ENCODE results near the gene FBXO5.

DNA sequence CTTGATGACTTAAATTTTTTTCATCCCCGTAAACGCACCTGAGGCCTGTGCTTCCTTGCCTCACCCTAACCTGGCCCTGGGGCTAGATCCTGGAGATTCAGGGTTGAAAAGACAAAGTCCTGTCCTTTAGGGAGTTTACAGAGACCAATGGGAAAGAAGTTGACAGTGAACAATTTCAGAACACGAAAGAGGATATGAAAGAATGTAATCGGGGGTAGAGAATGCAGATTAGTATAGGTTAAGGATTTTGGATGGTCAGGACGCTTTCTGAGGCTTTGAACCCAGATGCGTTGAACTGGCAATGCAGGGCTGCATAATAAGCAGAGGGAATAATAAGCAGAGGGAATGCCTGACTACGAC lies 1.7 kb upstream of the FBXO5 start:
- TF ChIP-seq, protein P1, sequence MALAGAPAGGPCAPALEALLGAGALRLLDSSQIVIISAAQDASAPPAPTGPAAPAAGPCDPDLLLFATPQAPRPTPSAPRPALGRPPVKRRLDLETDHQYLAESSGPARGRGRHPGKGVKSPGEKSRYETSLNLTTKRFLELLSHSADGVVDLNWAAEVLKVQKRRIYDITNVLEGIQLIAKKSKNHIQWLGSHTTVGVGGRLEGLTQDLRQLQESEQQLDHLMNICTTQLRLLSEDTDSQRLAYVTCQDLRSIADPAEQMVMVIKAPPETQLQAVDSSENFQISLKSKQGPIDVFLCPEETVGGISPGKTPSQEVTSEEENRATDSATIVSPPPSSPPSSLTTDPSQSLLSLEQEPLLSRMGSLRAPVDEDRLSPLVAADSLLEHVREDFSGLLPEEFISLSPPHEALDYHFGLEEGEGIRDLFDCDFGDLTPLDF (CRISPR knock-in tag; IDR thresholded peaks at IDR 0.05) = no peak
- TF ChIP-seq, protein P2, sequence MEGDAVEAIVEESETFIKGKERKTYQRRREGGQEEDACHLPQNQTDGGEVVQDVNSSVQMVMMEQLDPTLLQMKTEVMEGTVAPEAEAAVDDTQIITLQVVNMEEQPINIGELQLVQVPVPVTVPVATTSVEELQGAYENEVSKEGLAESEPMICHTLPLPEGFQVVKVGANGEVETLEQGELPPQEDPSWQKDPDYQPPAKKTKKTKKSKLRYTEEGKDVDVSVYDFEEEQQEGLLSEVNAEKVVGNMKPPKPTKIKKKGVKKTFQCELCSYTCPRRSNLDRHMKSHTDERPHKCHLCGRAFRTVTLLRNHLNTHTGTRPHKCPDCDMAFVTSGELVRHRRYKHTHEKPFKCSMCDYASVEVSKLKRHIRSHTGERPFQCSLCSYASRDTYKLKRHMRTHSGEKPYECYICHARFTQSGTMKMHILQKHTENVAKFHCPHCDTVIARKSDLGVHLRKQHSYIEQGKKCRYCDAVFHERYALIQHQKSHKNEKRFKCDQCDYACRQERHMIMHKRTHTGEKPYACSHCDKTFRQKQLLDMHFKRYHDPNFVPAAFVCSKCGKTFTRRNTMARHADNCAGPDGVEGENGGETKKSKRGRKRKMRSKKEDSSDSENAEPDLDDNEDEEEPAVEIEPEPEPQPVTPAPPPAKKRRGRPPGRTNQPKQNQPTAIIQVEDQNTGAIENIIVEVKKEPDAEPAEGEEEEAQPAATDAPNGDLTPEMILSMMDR (IDR thresholded peaks at IDR 0.05) = no peak
- TF ChIP-seq, protein P3, sequence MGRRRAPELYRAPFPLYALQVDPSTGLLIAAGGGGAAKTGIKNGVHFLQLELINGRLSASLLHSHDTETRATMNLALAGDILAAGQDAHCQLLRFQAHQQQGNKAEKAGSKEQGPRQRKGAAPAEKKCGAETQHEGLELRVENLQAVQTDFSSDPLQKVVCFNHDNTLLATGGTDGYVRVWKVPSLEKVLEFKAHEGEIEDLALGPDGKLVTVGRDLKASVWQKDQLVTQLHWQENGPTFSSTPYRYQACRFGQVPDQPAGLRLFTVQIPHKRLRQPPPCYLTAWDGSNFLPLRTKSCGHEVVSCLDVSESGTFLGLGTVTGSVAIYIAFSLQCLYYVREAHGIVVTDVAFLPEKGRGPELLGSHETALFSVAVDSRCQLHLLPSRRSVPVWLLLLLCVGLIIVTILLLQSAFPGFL (CRISPR knock-in tag; IDR thresholded peaks at IDR 0.05; ENCODE audit: borderline replicate concordance) = no peak
- TF ChIP-seq OVOL2 (CRISPR knock-in tag; IDR thresholded peaks at IDR 0.05; ENCODE audit: borderline replicate concordance) (no peak), ZBTB21 (CRISPR knock-in tag; IDR thresholded peaks at IDR 0.05; ENCODE audit: borderline replicate concordance) (no peak), ETV6 (CRISPR knock-in tag; IDR thresholded peaks at IDR 0.05) (no peak), ZNF121 (CRISPR knock-in tag; IDR thresholded peaks at IDR 0.05) (no peak), SMAD3 (CRISPR knock-in tag; IDR thresholded peaks at IDR 0.05; ENCODE audit: borderline replicate concordance) (no peak), SP1 (CRISPR knock-in tag; conservative IDR thresholded peaks at IDR 0.05) (no peak)
- TF ChIP-seq, protein P4, sequence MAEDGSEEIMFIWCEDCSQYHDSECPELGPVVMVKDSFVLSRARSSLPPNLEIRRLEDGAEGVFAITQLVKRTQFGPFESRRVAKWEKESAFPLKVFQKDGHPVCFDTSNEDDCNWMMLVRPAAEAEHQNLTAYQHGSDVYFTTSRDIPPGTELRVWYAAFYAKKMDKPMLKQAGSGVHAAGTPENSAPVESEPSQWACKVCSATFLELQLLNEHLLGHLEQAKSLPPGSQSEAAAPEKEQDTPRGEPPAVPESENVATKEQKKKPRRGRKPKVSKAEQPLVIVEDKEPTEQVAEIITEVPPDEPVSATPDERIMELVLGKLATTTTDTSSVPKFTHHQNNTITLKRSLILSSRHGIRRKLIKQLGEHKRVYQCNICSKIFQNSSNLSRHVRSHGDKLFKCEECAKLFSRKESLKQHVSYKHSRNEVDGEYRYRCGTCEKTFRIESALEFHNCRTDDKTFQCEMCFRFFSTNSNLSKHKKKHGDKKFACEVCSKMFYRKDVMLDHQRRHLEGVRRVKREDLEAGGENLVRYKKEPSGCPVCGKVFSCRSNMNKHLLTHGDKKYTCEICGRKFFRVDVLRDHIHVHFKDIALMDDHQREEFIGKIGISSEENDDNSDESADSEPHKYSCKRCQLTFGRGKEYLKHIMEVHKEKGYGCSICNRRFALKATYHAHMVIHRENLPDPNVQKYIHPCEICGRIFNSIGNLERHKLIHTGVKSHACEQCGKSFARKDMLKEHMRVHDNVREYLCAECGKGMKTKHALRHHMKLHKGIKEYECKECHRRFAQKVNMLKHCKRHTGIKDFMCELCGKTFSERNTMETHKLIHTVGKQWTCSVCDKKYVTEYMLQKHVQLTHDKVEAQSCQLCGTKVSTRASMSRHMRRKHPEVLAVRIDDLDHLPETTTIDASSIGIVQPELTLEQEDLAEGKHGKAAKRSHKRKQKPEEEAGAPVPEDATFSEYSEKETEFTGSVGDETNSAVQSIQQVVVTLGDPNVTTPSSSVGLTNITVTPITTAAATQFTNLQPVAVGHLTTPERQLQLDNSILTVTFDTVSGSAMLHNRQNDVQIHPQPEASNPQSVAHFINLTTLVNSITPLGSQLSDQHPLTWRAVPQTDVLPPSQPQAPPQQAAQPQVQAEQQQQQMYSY (CRISPR knock-in tag; IDR thresholded peaks at IDR 0.05) = no peak
- TF ChIP-seq, protein P5, sequence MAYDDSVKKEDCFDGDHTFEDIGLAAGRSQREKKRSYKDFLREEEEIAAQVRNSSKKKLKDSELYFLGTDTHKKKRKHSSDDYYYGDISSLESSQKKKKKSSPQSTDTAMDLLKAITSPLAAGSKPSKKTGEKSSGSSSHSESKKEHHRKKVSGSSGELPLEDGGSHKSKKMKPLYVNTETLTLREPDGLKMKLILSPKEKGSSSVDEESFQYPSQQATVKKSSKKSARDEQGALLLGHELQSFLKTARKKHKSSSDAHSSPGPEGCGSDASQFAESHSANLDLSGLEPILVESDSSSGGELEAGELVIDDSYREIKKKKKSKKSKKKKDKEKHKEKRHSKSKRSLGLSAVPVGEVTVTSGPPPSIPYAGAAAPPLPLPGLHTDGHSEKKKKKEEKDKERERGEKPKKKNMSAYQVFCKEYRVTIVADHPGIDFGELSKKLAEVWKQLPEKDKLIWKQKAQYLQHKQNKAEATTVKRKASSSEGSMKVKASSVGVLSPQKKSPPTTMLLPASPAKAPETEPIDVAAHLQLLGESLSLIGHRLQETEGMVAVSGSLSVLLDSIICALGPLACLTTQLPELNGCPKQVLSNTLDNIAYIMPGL (CRISPR knock-in tag; IDR thresholded peaks at IDR 0.05) = no peak
- TF ChIP-seq, protein P6, sequence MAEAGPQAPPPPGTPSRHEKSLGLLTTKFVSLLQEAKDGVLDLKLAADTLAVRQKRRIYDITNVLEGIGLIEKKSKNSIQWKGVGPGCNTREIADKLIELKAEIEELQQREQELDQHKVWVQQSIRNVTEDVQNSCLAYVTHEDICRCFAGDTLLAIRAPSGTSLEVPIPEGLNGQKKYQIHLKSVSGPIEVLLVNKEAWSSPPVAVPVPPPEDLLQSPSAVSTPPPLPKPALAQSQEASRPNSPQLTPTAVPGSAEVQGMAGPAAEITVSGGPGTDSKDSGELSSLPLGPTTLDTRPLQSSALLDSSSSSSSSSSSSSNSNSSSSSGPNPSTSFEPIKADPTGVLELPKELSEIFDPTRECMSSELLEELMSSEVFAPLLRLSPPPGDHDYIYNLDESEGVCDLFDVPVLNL (CRISPR knock-in tag; IDR thresholded peaks at IDR 0.05; ENCODE audit: borderline replicate concordance, low read depth) = no peak
- TF ChIP-seq, protein P7, sequence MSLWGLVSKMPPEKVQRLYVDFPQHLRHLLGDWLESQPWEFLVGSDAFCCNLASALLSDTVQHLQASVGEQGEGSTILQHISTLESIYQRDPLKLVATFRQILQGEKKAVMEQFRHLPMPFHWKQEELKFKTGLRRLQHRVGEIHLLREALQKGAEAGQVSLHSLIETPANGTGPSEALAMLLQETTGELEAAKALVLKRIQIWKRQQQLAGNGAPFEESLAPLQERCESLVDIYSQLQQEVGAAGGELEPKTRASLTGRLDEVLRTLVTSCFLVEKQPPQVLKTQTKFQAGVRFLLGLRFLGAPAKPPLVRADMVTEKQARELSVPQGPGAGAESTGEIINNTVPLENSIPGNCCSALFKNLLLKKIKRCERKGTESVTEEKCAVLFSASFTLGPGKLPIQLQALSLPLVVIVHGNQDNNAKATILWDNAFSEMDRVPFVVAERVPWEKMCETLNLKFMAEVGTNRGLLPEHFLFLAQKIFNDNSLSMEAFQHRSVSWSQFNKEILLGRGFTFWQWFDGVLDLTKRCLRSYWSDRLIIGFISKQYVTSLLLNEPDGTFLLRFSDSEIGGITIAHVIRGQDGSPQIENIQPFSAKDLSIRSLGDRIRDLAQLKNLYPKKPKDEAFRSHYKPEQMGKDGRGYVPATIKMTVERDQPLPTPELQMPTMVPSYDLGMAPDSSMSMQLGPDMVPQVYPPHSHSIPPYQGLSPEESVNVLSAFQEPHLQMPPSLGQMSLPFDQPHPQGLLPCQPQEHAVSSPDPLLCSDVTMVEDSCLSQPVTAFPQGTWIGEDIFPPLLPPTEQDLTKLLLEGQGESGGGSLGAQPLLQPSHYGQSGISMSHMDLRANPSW (CRISPR knock-in tag; conservative IDR thresholded peaks at IDR 0.05; ENCODE audit: low read depth) = no peak

Data from WTC11 (cell line).